GM18526 (cell line): ENCODE measurements around the gene GPRIN3.

ENCODE experiments used
- POLR2A ChIP-seq: IDR thresholded peaks from 3 replicates; pipeline ENCODE4 v1.6.1; 2011; ENCODE audit not compliant: insufficient read length; ENCODE audit errors: extremely low read depth

Gene GPRIN3

GRCh38 chr4:89307446-89308160 lies at the start of gene GPRIN3:
Gene GPRIN3, minus strand, starts transcription at chr4:89307800. Its CDS starts 57,690 bp downstream, at chr4:89250110.
- TF ChIP-seq POLR2A: no peak

GRCh38 chr4:89357340-89357739 lies 49.7 kb upstream of the GPRIN3 start:
- no peak for TF ChIP-seq POLR2A

GRCh38 chr4:89356086-89356485 lies 48.5 kb upstream of the GPRIN3 start:
- TF ChIP-seq POLR2A: no peak

- TF ChIP-seq POLR2A: no peak
Measured at GRCh38 chr4:89353514-89353913, 45.9 kb upstream of the GPRIN3 start.

GRCh38 chr4:89352541-89352940 lies 44.9 kb upstream of the GPRIN3 start:
- no peak for TF ChIP-seq POLR2A

GRCh38 chr4:89351201-89351600 lies 43.6 kb upstream of the GPRIN3 start:
- TF ChIP-seq POLR2A: no peak

GRCh38 chr4:89347363-89348025 lies 39.9 kb upstream of the GPRIN3 start:
- TF ChIP-seq POLR2A: no peak

GRCh38 chr4:89344571-89344970 lies 37.0 kb upstream of the GPRIN3 start:
- TF ChIP-seq POLR2A: no peak

GRCh38 chr4:89338206-89338605 lies 30.6 kb upstream of the GPRIN3 start:
- no peak for TF ChIP-seq POLR2A

GRCh38 chr4:89337681-89338080 lies 30.1 kb upstream of the GPRIN3 start:
- no peak for TF ChIP-seq POLR2A

GRCh38 chr4:89336818-89337420 lies 29.3 kb upstream of the GPRIN3 start:
- TF ChIP-seq POLR2A: no peak

- no peak for TF ChIP-seq POLR2A
Measured at GRCh38 chr4:89334830-89335229, 27.2 kb upstream of the GPRIN3 start.

GRCh38 chr4:89334311-89334710 lies 26.7 kb upstream of the GPRIN3 start:
- TF ChIP-seq POLR2A: no peak

GRCh38 chr4:89331686-89332544 lies 24.3 kb upstream of the GPRIN3 start:
- TF ChIP-seq POLR2A: no peak

GRCh38 chr4:89331197-89331596 lies 23.6 kb upstream of the GPRIN3 start:
- TF ChIP-seq POLR2A: no peak
